HepG2 (cell line): ENCODE results near the gene FAT1. TPM values are rescaled to one million over a fixed set of nuclear protein-coding genes. Genes with fewer than 3 reads are reported as not detected.

Source experiments
- AFF4 ChIP-seq: sonication (generic); formaldehyde crosslinking; IDR thresholded peaks from 2 replicates; pipeline ENCODE4 v1.4.0; 2020; ENCODE audit warnings: missing genetic modification reagents
- BRCA1 ChIP-seq: sonication (generic); formaldehyde crosslinking; IDR thresholded peaks from 2 replicates; pipeline ENCODE4 v1.4.0; 2020; ENCODE audit warnings: missing genetic modification reagents
- CREB1 ChIP-seq, 2 experiments: fragments of 450-650 bp in 1 of 2; IDR thresholded peaks; 2 replicates each; pipeline ENCODE4 v1.6.1; 2016 to 2017; ENCODE audit warnings: control low read depth in 1 of 2, mild to moderate bottlenecking in 1 of 2, missing compliant biosample characterization in 1 of 2, missing genetic modification characterization in 1 of 2
- NFIC ChIP-seq: IDR thresholded peaks from 2 replicates; pipeline ENCODE4 v1.6.1; 2012; ENCODE audit warnings: mild to moderate bottlenecking, low read length, inconsistent platforms
- PHF21A ChIP-seq: sonication (generic); formaldehyde crosslinking; IDR thresholded peaks from 2 replicates; pipeline ENCODE4 v1.5.0; 2020; ENCODE audit warnings: mild to moderate bottlenecking, missing genetic modification reagents
- REL ChIP-seq: sonication (generic); formaldehyde crosslinking; conservative IDR thresholded peaks from 2 replicates; pipeline ENCODE4 v1.8.0; 2022; ENCODE audit warnings: mild to moderate bottlenecking, missing genetic modification reagents, moderate library complexity
- RXRA ChIP-seq: sonication (generic); formaldehyde crosslinking; IDR thresholded peaks from 2 replicates; pipeline ENCODE4 v1.5.1; 2020; ENCODE audit warnings: missing genetic modification reagents
- SNAPC2 ChIP-seq: sonication (generic); formaldehyde crosslinking; IDR thresholded peaks from 2 replicates; pipeline ENCODE4 v1.8.1; 2022; ENCODE audit warnings: mild to moderate bottlenecking, missing genetic modification reagents
- TBX2 ChIP-seq: sonication (generic); formaldehyde crosslinking; IDR thresholded peaks from 2 replicates; pipeline ENCODE4 v1.5.0; 2020; ENCODE audit warnings: missing genetic modification reagents, mild to moderate bottlenecking, borderline replicate concordance
- TFDP2 ChIP-seq: sonication (generic); formaldehyde crosslinking; IDR thresholded peaks from 2 replicates; pipeline ENCODE4 v1.4.0; 2020; ENCODE audit warnings: missing genetic modification reagents
- YEATS2 ChIP-seq: sonication (generic); formaldehyde crosslinking; IDR thresholded peaks from 2 replicates; pipeline ENCODE4 v1.4.0; 2020; ENCODE audit warnings: missing genetic modification reagents, borderline replicate concordance
- ZBTB39 ChIP-seq: sonication (generic); formaldehyde crosslinking; IDR thresholded peaks from 2 replicates; pipeline ENCODE4 v1.5.0; 2020; ENCODE audit warnings: missing genetic modification reagents
- ZFP36L2 ChIP-seq: sonication (generic); formaldehyde crosslinking; IDR thresholded peaks from 2 replicates; pipeline ENCODE4 v1.4.0; 2020; ENCODE audit warnings: missing genetic modification reagents
- ZMYM2 ChIP-seq: sonication (generic); formaldehyde crosslinking; IDR thresholded peaks from 2 replicates; pipeline ENCODE4 v1.8.0; 2022; ENCODE audit warnings: mild to moderate bottlenecking, missing genetic modification reagents
- ZNF124 ChIP-seq: sonication (generic); formaldehyde crosslinking; IDR thresholded peaks from 2 replicates; pipeline ENCODE4 v1.4.0; 2020; ENCODE audit warnings: missing genetic modification reagents
- ZNF501 ChIP-seq: sonication (generic); formaldehyde crosslinking; IDR thresholded peaks from 2 replicates; pipeline ENCODE4 v1.5.1; 2020; ENCODE audit warnings: mild to moderate bottlenecking, moderate library complexity, missing genetic modification reagents
- ZNF615 ChIP-seq: sonication (generic); formaldehyde crosslinking; IDR thresholded peaks from 2 replicates; pipeline ENCODE4 v1.5.0; 2020; ENCODE audit warnings: mild to moderate bottlenecking, missing genetic modification reagents, borderline replicate concordance
- ZNF629 ChIP-seq: sonication (generic); formaldehyde crosslinking; conservative IDR thresholded peaks from 2 replicates; pipeline ENCODE4 v1.5.0; 2020; ENCODE audit warnings: missing genetic modification reagents
- ZXDC ChIP-seq: sonication (generic); formaldehyde crosslinking; IDR thresholded peaks from 2 replicates; pipeline ENCODE4 v1.5.0; 2020; ENCODE audit warnings: mild to moderate bottlenecking, missing genetic modification reagents
- polyA plus RNA-seq, 8 experiments: library from polyadenylated mRNA; depleted of rRNA in 3 of 8; stranded (reverse) in 7 of 8; unstranded in 1 of 8; fragments of >200 nt; fragmentation: Illumina TruSeq in 4 of 8; extraction: Trizol in 4 of 8; gene quantifications; 2 replicates each; pipeline versions ENCODE4 v1.2.1 to v1.2.3, GENCODE V29; 2011 to 2016; ENCODE audit warnings: low read depth in 4 of 8, missing spikeins in 1 of 8, mixed read lengths in 1 of 8; ENCODE audit not compliant: insufficient read depth in 1 of 8
- total RNA-seq, 5 experiments: library from RNA; depleted of rRNA; stranded (reverse); fragments of >200 nt; fragmentation: Illumina TruSeq; extraction: Trizol; gene quantifications; 2 replicates each; pipeline ENCODE4 v1.2.3, GENCODE V29; 2016; ENCODE audit warnings: low read depth in 1 of 5

FAT1 gene
- total and polyA plus RNA-seq, 2 of the 13 experiments (the other 11 are each of a cell fraction or from before 2014, with no cell fraction given), result 185 to 216 TPM

GRCh38 chr4:186749611-186750281, 26.1 kb upstream of the FAT1 start (continued):
- TF ChIP-seq ZXDC (CRISPR knock-in tag) (no peak), BRCA1 (CRISPR knock-in tag) (no peak), ZNF629 (no peak), ZMYM2 (CRISPR knock-in tag) (no peak), TFDP2 (CRISPR knock-in tag) (no peak), YEATS2 (no peak; the same call in 1 of the 2 replicates), ZFP36L2 (CRISPR knock-in tag) (no peak), REL (no peak), ZNF124 (CRISPR knock-in tag) (no peak), ZNF615 (no peak), SNAPC2 (CRISPR knock-in tag) (no peak), PHF21A (no peak; the same call in 1 of the 2 replicates), CREB1 (IDR thresholded peaks at IDR 0.05) (no peak), CREB1 (CRISPR knock-in tag; IDR thresholded peaks at IDR 0.05) (no peak), RXRA (CRISPR knock-in tag) (peak; percentile 39), NFIC (no peak), ZBTB39 (CRISPR knock-in tag) (no peak), ZNF501 (CRISPR knock-in tag) (peak; percentile 63), AFF4 (CRISPR knock-in tag) (no peak), TBX2 (CRISPR knock-in tag) (peak; percentile 60)
